Liver (tissue), 3 donors: ENCODE data around the gene PPP2R5C.

Source experiments
- MAX ChIP-seq: IDR thresholded peaks from 2 replicates; pipeline ENCODE4 v1.6.1; 2016; ENCODE audit warnings: antibody characterized with exemption
- RAD21 ChIP-seq, 2 donors: IDR thresholded peaks; 2 replicates each; pipeline ENCODE4 v1.6.1; 2016; ENCODE audit warnings: antibody characterized with exemption in 2 of 2, mild to moderate bottlenecking in 2 of 2
- TAF1 ChIP-seq: conservative IDR thresholded peaks from 2 replicates; pipeline ENCODE4 v1.6.1; 2016; ENCODE audit warnings: antibody characterized with exemption, mild to moderate bottlenecking
- YY1 ChIP-seq: IDR thresholded peaks from 2 replicates; pipeline ENCODE4 v1.6.1; 2016; ENCODE audit warnings: antibody characterized with exemption, mild to moderate bottlenecking
- TF ChIP-seq, protein P1 (sequence below): fragments of 150-350 bp; IDR thresholded peaks from 2 replicates; pipeline ENCODE4 v1.5.1; 2017; ENCODE audit warnings: improper control_type of control experiment, low read depth, low read length; ENCODE audit not compliant: missing input control
- donor health status: healthy.
- donor health status: healthy.

- no peak for TF ChIP-seq MAX
- TF ChIP-seq, protein P1, sequence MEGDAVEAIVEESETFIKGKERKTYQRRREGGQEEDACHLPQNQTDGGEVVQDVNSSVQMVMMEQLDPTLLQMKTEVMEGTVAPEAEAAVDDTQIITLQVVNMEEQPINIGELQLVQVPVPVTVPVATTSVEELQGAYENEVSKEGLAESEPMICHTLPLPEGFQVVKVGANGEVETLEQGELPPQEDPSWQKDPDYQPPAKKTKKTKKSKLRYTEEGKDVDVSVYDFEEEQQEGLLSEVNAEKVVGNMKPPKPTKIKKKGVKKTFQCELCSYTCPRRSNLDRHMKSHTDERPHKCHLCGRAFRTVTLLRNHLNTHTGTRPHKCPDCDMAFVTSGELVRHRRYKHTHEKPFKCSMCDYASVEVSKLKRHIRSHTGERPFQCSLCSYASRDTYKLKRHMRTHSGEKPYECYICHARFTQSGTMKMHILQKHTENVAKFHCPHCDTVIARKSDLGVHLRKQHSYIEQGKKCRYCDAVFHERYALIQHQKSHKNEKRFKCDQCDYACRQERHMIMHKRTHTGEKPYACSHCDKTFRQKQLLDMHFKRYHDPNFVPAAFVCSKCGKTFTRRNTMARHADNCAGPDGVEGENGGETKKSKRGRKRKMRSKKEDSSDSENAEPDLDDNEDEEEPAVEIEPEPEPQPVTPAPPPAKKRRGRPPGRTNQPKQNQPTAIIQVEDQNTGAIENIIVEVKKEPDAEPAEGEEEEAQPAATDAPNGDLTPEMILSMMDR: no peak
- no peak for TF ChIP-seq YY1
- no peak for TF ChIP-seq TAF1
- TF ChIP-seq RAD21 (IDR thresholded peaks at IDR 0.05): no peak
Measured at GRCh38 chr14:101934601-101935150, 173.2 kb downstream of the PPP2R5C start.
